ENCODE data around the gene COL13A1.

- TF ChIP-seq POLR2A (IDR thresholded peaks at IDR 0.05; ENCODE audit: low read depth): no peak
- no peak for TF ChIP-seq CTCF (IDR thresholded peaks at IDR 0.05)
- no peak for TF ChIP-seq POLR2AphosphoS5 (IDR thresholded peaks at IDR 0.05)
Measured at GRCh38 chr10:69962746-69963135, 161.0 kb downstream of the COL13A1 start.
